Left cardiac atrium (tissue), 4 donors: ENCODE data around the gene SPRN. TPM values are rescaled to one million over a fixed set of nuclear protein-coding genes. Genes with fewer than 3 reads are reported as not detected.
"Not testable (repeated sequence)": the region's sequence is repeated elsewhere in the genome, so short reads cannot be mapped to it uniquely, and the experiment has no call there.

ENCODE experiments used
- ATAC-seq, 2 donors: fragments of 200-7000 bp; cut with Tn5 transposase; one replicate each; pipeline ENCODE4 v1.9.1; 2020; ENCODE audit warnings: mild to moderate bottlenecking in 2 of 2, moderate library complexity in 2 of 2
- DNase-seq: peaks from one replicate; pipeline ENCODE4 v3.0.0-alpha.2; 2020
- intact Hi-C, 2 donors: fragments of 100-400 bp; cut with DNase I; formaldehyde crosslinking; loops; one replicate each; pipeline versions ENCODE4 v1.14.1 to v1.15.1; 2022 to 2023
- total RNA-seq, 2 donors: library from RNA; stranded (reverse); fragmentation: NEBNext Ultra II Directional; extraction: Animal tissue kit (Norgen Biotek cat#: 25700); gene quantifications; one replicate each; pipeline ENCODE4 v1.2.1, GENCODE V29; 2021
- donor health status: DM: no; HTN: yes; CAD: no.
- donor health status: DM: no; HTN: yes; CAD: no; lungs with severe emphysema.
- donor health status: DM: yes; HTN: yes; CAD: no.
- donor health status: Dilated cardiomyopathy.

Gene SPRN
- total RNA-seq, 2 donors from 2014 or later: not detected

GRCh38 chr10:133442191-133442966 is 18.0 kb upstream of the SPRN start:
- DNase-seq: no peak
- ATAC-seq: no peak
- intact Hi-C loops: no loop called here

- no peak for DNase-seq
Measured at GRCh38 chr10:133441780-133442179, 17.4 kb upstream of the SPRN start.

GRCh38 chr10:133441356-133441755 is 16.9 kb upstream of the SPRN start:
- DNase-seq, intact Hi-C loops, ATAC-seq: not testable (repeated sequence)

More at GRCh38 chr10:133441780-133442179, 17.4 kb upstream of the SPRN start:
- ATAC-seq: no peak
- intact Hi-C loops: no loop called here

GRCh38 chr10:133440633-133441285 is 16.3 kb upstream of the SPRN start:
- no peak for ATAC-seq
- DNase-seq: no peak
- intact Hi-C loops: no loop called here

GRCh38 chr10:133439517-133440461 is 15.4 kb upstream of the SPRN start:
- ATAC-seq (no peak), DNase-seq (no peak)
- intact Hi-C loops: no loop called here

GRCh38 chr10:133438711-133439273 is 14.4 kb upstream of the SPRN start:
- DNase-seq (no peak), ATAC-seq (no peak)
- intact Hi-C loops: no loop called here

GRCh38 chr10:133432789-133433188 is 8.4 kb upstream of the SPRN start:
- DNase-seq, intact Hi-C loops: not testable (repeated sequence)
- ATAC-seq: peak in 1 of 2 donors; percentile 40

GRCh38 chr10:133431888-133432613 is 7.6 kb upstream of the SPRN start:
- peak in 1 of 2 donors; percentile 31 for ATAC-seq
- intact Hi-C loops, DNase-seq: not testable (repeated sequence)

GRCh38 chr10:133429571-133429970 is 5.1 kb upstream of the SPRN start:
- not testable (repeated sequence) for ATAC-seq, DNase-seq
- intact Hi-C loops: loop anchor here (10.0 kb wide), 1 partner anchor 145 kb away; no protein-coding TSS in a partner anchor

- DNase-seq: not testable (repeated sequence)
- peak in 1 of 2 donors; percentile 37 for ATAC-seq
- intact Hi-C loops: loop anchor here (10.0 kb wide), 1 partner anchor 151 kb away; no protein-coding TSS in a partner anchor
Measured at GRCh38 chr10:133424102-133424501, 323 bp downstream of the SPRN start.

GRCh38 chr10:133422807-133423771 is 1.3 kb downstream of the SPRN start:
- intact Hi-C loops: loop anchor here (10.0 kb wide), 1 partner anchor 152 kb away; no protein-coding TSS in a partner anchor
- ATAC-seq: peak; percentile 11 to 27

GRCh38 chr10:133422223-133422806 is 2.1 kb downstream of the SPRN start:
- intact Hi-C loops: loop anchor here (10.0 kb wide), 1 partner anchor 152 kb away; no protein-coding TSS in a partner anchor
- ATAC-seq (no peak), DNase-seq (no peak)

More at GRCh38 chr10:133422807-133423771, 1.3 kb downstream of the SPRN start:
- no peak for DNase-seq

GRCh38 chr10:133421336-133422222 is 2.8 kb downstream of the SPRN start:
- no peak for DNase-seq
- intact Hi-C loops: loop anchor here (10.0 kb wide), 1 partner anchor 153 kb away; no protein-coding TSS in a partner anchor
- no peak for ATAC-seq

- no peak for ATAC-seq
- DNase-seq: no peak
- intact Hi-C loops: loop anchor here (10.0 kb wide), 1 partner anchor 154 kb away; no protein-coding TSS in a partner anchor
Measured at GRCh38 chr10:133420579-133420978, 3.8 kb downstream of the SPRN start.

- no peak for DNase-seq
- intact Hi-C loops: loop anchor here (10.0 kb wide), 1 partner anchor 155 kb away; no protein-coding TSS in a partner anchor
- no peak for ATAC-seq
Measured at GRCh38 chr10:133420028-133420427, 4.4 kb downstream of the SPRN start.
